Fibroblast of lung (primary cell): Measurements from ENCODE around the gene COL19A1. TPM values are rescaled to one million over a fixed set of nuclear protein-coding genes. Genes with fewer than 3 reads are reported as not detected.

Experiments used
- DNase-seq, 2 donors: peaks; one replicate each; pipeline versions ENCODE4 v3.0.0 to v3.0.0-alpha.2; 2010; ENCODE audit warnings: low read depth in 2 of 2
- H2AFZ ChIP-seq: 2 replicates; pipeline ENCODE4 v1.5.1; 2012; ENCODE audit warnings: low read length, control low read depth, inconsistent platforms
- H3K27ac ChIP-seq: 2 replicates; pipeline ENCODE4 v1.5.1; 2011; ENCODE audit warnings: low read length, control low read depth; ENCODE audit not compliant: insufficient read depth
- H3K27me3 ChIP-seq: 2 replicates; pipeline ENCODE4 v1.5.1; 2011; ENCODE audit warnings: mild to moderate bottlenecking, low read length; ENCODE audit not compliant: control insufficient read depth, insufficient read depth
- H3K36me3 ChIP-seq: 2 replicates; pipeline ENCODE4 v1.5.1; 2011; ENCODE audit warnings: low read length; ENCODE audit not compliant: control insufficient read depth, insufficient read depth
- H3K4me1 ChIP-seq: 2 replicates; pipeline ENCODE4 v1.5.1; 2011; ENCODE audit warnings: low read length; ENCODE audit not compliant: control insufficient read depth, insufficient read depth; ENCODE audit errors: extremely low read depth
- H3K4me2 ChIP-seq: 2 replicates; pipeline ENCODE4 v1.5.1; 2011; ENCODE audit warnings: low read length, control low read depth; ENCODE audit not compliant: insufficient read depth; ENCODE audit errors: extremely low read depth
- H3K4me3 ChIP-seq, 4 experiments: fragments of 200-600 bp in 1 of 4; sonication (generic) in 1 of 4; replicated peaks in 1 of 4; 2 replicates each; pipeline ENCODE4 v1.5.1; 2011 to 2016; ENCODE audit warnings: low read length in 4 of 4, low read depth in 3 of 4, mild to moderate bottlenecking in 3 of 4, control low read depth in 2 of 4, inconsistent platforms in 1 of 4, mixed read lengths in 1 of 4; ENCODE audit not compliant: insufficient read depth in 1 of 4; ENCODE audit errors: control extremely low read depth in 1 of 4
- H3K79me2 ChIP-seq: 2 replicates; pipeline ENCODE4 v1.5.1; 2012; ENCODE audit warnings: mild to moderate bottlenecking, low read length, inconsistent platforms; ENCODE audit not compliant: control insufficient read depth, insufficient read depth
- H3K9ac ChIP-seq: 2 replicates; pipeline ENCODE4 v1.5.1; 2011; ENCODE audit warnings: mild to moderate bottlenecking, low read length, control low read depth; ENCODE audit not compliant: insufficient read depth
- H3K9me3 ChIP-seq: 2 replicates; pipeline ENCODE4 v1.5.1; 2012; ENCODE audit warnings: low read depth, low read length; ENCODE audit not compliant: control insufficient read depth, insufficient read depth
- H4K20me1 ChIP-seq: 2 replicates; pipeline ENCODE4 v1.5.1; 2011; ENCODE audit warnings: low read length; ENCODE audit not compliant: control insufficient read depth, insufficient read depth; ENCODE audit errors: extremely low read depth
- CTCF ChIP-seq, 2 donors: IDR thresholded peaks in 1 of 2; conservative IDR thresholded peaks in 1 of 2; 1 replicate in 1 of 2; 2 replicates in 1 of 2; pipeline ENCODE4 v1.5.1; 2011 to 2012; ENCODE audit warnings: low read length in 2 of 2, control low read depth in 1 of 2, inconsistent platforms in 1 of 2, low read depth in 1 of 2, mild to moderate bottlenecking in 1 of 2
- EZH2 ChIP-seq: IDR thresholded peaks from 2 replicates; pipeline ENCODE4 v1.5.1; 2012; ENCODE audit warnings: low read length, control low read depth, mild to moderate bottlenecking; ENCODE audit errors: missing control alignments
- polyA plus RNA-seq, 2 donors: library from polyadenylated mRNA; depleted of rRNA in 1 of 2; stranded (reverse) in 1 of 2; unstranded in 1 of 2; fragments of >200 nt; gene quantifications; 2 replicates each; pipeline ENCODE4 v1.2.1, GENCODE V29; 2011 to 2012; ENCODE audit warnings: missing spikeins in 1 of 2
- total RNA-seq: library from RNA; depleted of rRNA; stranded (reverse); fragments of >200 nt; gene quantifications from 2 replicates; pipeline ENCODE4 v1.2.1, GENCODE V29; 2014

COL19A1 gene
- total and polyA plus RNA-seq, 2 donors (not counting 1 experiment from before 2014, with no cell fraction given) = 0.01 TPM; not detected in 1

DNA sequence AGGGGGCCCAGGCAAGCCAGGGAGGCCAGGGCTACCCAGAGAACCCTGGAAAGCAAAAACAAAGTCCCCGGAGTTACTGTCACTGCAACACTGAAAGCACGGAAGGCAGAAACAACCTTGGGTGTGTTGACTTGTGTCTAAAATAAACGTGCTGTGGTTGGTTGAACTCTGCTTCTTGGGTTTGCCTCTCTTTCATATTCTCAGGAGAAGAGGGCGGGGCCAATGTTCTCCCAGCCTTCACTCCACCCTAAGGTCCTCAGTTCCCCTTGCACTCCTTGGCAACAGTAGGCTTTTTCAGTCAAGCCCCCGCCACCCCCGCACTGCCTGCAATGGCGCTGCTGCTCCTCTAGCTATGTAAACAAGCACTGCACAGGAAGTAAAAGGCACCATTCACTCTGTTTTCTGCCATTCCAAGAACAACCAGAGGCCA lies 375.6 kb downstream of the COL19A1 start:
- no peaks in the 10 kb centered on the region for H3K9me3 ChIP-seq
- H3K9ac ChIP-seq = no peak overlapping the region
- no peak overlapping the region for H2AFZ ChIP-seq
- no peaks in the 10 kb centered on the region for H3K4me1 ChIP-seq
- no peak overlapping the region for H3K4me2 ChIP-seq
- no peak for DNase-seq
- H3K36me3 ChIP-seq = no peaks in the 10 kb centered on the region
- no peaks in the 10 kb centered on the region for H3K27me3 ChIP-seq
- no peak overlapping the region for H3K27ac ChIP-seq
- no peak overlapping the region for H3K4me3 ChIP-seq
- H4K20me1 ChIP-seq = no peaks in the 10 kb centered on the region
- TF ChIP-seq CTCF (conservative IDR thresholded peaks at IDR 0.05 in 1 of 2, IDR thresholded peaks at IDR 0.05 in 1 of 2; ENCODE audit: low read depth in 1 of 2, low read length in 2 of 2) = no peak
- no peak for TF ChIP-seq EZH2
- no peaks in the 10 kb centered on the region for H3K79me2 ChIP-seq

DNA sequence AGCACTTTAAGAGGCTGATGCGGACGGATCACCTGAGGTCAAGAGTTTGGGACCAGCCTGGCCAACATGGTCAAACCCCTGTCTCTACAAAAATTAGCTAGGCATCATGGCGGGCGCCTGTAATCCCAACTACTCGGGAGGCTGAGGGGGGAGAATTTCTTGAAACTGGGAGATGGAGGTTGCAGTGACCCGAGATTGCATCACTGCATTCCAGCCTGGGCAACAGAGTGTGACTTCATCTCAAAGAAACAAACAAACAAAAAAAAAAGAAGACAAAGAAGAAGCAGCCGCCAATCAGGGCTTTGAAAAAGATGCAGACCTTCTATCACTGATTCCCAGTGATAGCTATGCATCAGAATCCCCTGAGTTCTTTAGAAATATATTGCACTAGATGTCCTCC lies 379.8 kb downstream of the COL19A1 start:
- H3K9ac ChIP-seq = no peak overlapping the region
- no peaks in the 10 kb centered on the region for H4K20me1 ChIP-seq
- H3K4me2 ChIP-seq = no peak overlapping the region
- H3K4me3 ChIP-seq = no peak overlapping the region
- H3K79me2 ChIP-seq = no peaks in the 10 kb centered on the region
- no peak overlapping the region for H2AFZ ChIP-seq
- no peaks in the 10 kb centered on the region for H3K27me3 ChIP-seq
- no peaks in the 10 kb centered on the region for H3K9me3 ChIP-seq
- TF ChIP-seq EZH2 = no peak
- TF ChIP-seq CTCF (conservative IDR thresholded peaks at IDR 0.05 in 1 of 2, IDR thresholded peaks at IDR 0.05 in 1 of 2; ENCODE audit: low read depth in 1 of 2, low read length in 2 of 2) = no peak
- no peaks in the 10 kb centered on the region for H3K4me1 ChIP-seq
- no peaks in the 10 kb centered on the region for H3K36me3 ChIP-seq
- DNase-seq = no peak
- no peak overlapping the region for H3K27ac ChIP-seq

DNA sequence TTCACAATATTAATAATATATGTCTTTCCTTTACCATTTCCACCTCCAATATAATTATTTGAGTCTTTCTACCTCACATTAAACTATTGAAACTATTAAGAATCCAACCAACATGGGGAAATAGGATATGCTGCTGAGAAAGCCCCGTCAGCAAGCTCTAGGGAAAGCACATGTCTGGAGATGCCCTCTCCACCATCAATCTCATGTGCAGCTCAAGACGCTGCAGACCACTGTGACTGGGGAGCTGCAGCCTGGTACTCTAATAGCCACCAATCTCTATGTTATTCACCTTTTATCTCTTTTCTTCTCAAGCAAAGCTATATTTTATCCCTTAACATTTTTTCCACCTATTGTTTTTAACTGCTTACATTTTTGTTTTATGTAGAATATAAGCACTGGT lies 386.2 kb downstream of the COL19A1 start:
- H3K9me3 ChIP-seq = no peaks in the 10 kb centered on the region
- no peak overlapping the region for H3K27ac ChIP-seq
- no peaks in the 10 kb centered on the region for H4K20me1 ChIP-seq
- no peak for DNase-seq
- H3K36me3 ChIP-seq = no peaks in the 10 kb centered on the region
- no peak for TF ChIP-seq EZH2
- no peak for TF ChIP-seq CTCF (conservative IDR thresholded peaks at IDR 0.05 in 1 of 2, IDR thresholded peaks at IDR 0.05 in 1 of 2; ENCODE audit: low read depth in 1 of 2, low read length in 2 of 2)
- H3K27me3 ChIP-seq = no peaks in the 10 kb centered on the region
- no peak overlapping the region for H3K4me2 ChIP-seq
- no peak overlapping the region for H2AFZ ChIP-seq
- H3K4me1 ChIP-seq = no peaks in the 10 kb centered on the region
- H3K79me2 ChIP-seq = no peaks in the 10 kb centered on the region
- H3K9ac ChIP-seq = no peak overlapping the region
- H3K4me3 ChIP-seq = no peak overlapping the region
